ENCODE measurements around the gene PKN3.

GRCh38 chr9:128723352-128723865 lies 21.1 kb downstream of the PKN3 start:
- TF ChIP-seq, protein P1, sequence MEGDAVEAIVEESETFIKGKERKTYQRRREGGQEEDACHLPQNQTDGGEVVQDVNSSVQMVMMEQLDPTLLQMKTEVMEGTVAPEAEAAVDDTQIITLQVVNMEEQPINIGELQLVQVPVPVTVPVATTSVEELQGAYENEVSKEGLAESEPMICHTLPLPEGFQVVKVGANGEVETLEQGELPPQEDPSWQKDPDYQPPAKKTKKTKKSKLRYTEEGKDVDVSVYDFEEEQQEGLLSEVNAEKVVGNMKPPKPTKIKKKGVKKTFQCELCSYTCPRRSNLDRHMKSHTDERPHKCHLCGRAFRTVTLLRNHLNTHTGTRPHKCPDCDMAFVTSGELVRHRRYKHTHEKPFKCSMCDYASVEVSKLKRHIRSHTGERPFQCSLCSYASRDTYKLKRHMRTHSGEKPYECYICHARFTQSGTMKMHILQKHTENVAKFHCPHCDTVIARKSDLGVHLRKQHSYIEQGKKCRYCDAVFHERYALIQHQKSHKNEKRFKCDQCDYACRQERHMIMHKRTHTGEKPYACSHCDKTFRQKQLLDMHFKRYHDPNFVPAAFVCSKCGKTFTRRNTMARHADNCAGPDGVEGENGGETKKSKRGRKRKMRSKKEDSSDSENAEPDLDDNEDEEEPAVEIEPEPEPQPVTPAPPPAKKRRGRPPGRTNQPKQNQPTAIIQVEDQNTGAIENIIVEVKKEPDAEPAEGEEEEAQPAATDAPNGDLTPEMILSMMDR (IDR thresholded peaks at IDR 0.05): no peak
- TF ChIP-seq POLR2A (IDR thresholded peaks at IDR 0.05) (no peak), EP300 (IDR thresholded peaks at IDR 0.05) (no peak), POLR2AphosphoS5 (IDR thresholded peaks at IDR 0.05) (no peak)
